HG02623 (cell line): ENCODE data around the gene PIGS.

ENCODE experiments used
- ATAC-seq: cut with Tn5 transposase; IDR thresholded peaks from one replicate; pipeline ENCODE4 v1.9.1; 2021; ENCODE audit warnings: moderate library complexity; ENCODE audit not compliant: unreplicated experiment

The PIGS gene

DNA sequence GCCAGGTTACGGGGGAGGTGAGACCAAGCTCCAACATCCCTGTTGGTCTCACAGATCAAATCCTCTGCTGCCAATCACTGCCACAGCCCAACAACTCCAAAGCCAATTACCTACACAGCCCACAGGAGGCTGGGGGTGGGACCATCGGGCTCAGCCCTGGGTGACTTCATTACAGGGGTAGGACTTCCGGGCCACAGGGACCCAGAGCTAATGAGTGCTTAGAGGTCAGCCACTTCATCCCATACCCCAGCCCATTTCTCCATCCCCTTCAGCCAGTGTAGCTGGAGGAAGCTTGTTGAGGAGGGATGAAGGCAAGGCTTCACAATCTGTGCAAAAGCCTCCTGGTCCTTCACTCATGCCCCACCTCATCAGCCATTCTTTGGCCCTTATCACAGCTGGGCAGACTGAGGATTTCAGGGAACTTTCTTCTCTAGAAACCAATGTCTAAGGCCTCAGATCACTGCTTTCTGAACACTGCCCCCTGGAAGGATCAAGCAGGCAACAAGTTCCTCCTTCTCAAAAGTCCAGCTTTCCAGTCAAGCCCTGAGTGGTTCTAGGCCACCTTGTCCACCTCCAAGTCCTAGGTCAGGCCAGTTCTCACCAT lies 59.4 kb downstream of the PIGS start:
- no peak for ATAC-seq

- ATAC-seq = no peak
Observed at GRCh38 chr17:28509789-28510188, 61.5 kb downstream of the PIGS start.

DNA sequence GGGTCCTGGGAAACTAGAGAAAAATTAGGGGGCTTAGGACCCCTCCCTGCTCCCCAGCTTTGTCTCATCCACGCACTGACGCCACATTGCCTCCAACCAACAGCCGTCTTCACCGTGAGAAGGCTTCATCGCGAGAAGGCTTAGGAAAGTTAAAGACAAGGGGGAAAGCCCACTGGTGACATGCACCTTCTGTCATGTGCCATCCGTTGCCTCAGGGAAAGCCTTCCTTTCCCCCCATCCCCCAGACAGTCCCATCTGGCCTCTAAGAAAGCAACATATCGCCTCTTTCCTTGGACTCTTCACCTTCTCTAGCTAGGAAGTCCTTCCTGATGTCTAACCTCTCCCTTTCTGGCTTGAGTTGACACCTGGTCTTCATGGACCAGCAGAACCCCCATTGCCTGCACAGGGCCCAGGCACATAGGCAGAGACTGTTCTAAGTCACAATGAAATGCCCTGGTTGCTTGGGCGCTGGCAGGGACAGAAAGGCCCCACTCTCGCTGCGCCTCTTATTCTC lies 63.1 kb downstream of the PIGS start:
- no peak for ATAC-seq

DNA sequence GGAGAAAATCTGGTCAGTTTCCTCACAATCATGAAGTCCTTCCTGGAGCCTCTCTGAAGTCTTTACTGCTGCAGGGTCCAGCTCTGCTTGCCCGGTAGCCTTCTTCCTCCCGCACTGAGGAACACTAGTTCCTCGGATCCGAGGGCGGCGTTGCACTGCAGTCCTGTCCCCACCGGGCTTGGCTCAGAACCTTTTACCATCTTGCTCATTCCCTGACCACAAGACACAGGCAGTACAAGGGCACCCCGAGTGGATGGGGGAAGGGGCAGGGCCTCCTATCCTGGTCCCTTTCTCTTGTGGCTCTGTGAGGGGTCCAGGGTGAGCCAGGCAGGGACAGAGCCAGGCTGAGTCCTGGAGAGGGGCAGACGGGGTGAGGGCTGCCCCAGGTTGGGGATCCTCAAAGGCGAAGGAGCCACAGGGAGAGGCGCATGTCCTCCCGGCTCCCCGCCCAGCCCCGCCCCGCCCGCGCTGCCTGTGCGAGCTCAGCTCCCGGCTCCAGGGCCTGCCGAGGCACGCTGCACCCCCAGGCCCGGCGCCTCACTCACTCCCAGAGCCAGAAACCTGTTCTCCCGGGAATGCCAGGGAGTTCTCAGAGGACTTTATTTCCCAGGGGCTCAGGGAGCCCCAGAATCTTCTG lies 63.6 kb downstream of the PIGS start:
- ATAC-seq = no peak

DNA sequence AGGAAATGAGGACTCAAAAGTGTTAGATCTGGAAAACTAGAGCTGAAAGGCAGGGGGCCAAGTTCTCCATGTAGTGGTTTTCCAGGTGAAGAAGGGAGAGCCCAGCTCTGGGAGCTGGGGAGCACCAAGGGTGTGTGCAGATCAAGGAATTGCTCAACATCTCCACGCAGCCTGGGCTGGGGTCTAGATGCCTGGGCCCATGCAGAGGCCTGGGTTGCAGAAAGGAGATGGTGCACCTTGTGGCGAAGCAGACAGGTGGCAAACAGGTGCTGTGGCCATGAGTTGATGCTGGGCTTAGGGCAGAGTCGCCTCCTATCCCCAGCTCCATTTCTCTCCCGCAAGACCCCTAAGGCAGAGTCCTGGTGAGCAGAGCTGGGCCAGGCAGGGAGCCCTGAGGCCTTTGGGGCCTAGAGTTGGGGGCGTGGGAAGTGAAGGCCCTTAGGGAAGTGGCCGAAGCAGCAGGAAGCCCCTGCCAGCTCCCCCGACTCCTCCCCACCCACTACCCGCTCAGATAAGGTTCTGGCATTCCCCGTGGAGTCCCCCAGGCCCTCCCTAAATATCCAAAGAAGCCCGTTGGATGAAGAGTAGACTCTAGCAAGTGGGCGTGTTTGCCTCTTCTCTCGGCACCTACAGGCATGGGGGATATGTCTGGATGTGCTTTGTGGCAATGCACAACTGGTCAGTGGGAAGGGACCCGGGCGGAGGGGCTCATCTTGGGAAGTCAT lies 64.4 kb downstream of the PIGS start:
- no peak for ATAC-seq

GRCh38 chr17:28505986-28506665 lies 65.2 kb downstream of the PIGS start, which contains the start of gene FOXN1:
FOXN1 (plus strand) TSS chr17:28506348; CDS start chr17:28523970, 17,622 bp downstream.
- no peak for ATAC-seq

- ATAC-seq = no peak
Observed at GRCh38 chr17:28503420-28503819, 67.9 kb downstream of the PIGS start.
